Measurements from ENCODE around the gene PARP12.
A peak's percentile ranks its signal among the peaks of the same experiment; 100 is the strongest.
"Not testable (repeated sequence)": the region's sequence is repeated elsewhere in the genome, so short reads cannot be mapped to it uniquely, and the experiment has no call there.

PARP12 gene

GRCh38 chr7:140062528-140063299 lies at the start of gene PARP12:
Gene PARP12 (minus strand): TSS chr7:140062951. CDS start chr7:140062847, 104 bp downstream.
- peak; percentile 20 for DNase-seq

- not testable (repeated sequence) for DNase-seq
These were observed 46.0 kb upstream of the PARP12 start for GRCh38 chr7:140108777-140109176.

- DNase-seq: no peak
These were observed 33.7 kb upstream of the PARP12 start for GRCh38 chr7:140096459-140096858.

GRCh38 chr7:140093375-140093774 lies 30.6 kb upstream of the PARP12 start:
- DNase-seq: no peak

- DNase-seq: no peak
These were observed 22.7 kb upstream of the PARP12 start for GRCh38 chr7:140085447-140085846.

- no peak for DNase-seq
These were observed 22.2 kb upstream of the PARP12 start for GRCh38 chr7:140084972-140085371.

GRCh38 chr7:140084142-140084655 lies 21.4 kb upstream of the PARP12 start:
- DNase-seq: no peak

GRCh38 chr7:140082770-140083169 lies 20.0 kb upstream of the PARP12 start:
- no peak for DNase-seq

- no peak for DNase-seq
These were observed 19.1 kb upstream of the PARP12 start for GRCh38 chr7:140081774-140082425.

- DNase-seq: no peak
These were observed 18.2 kb upstream of the PARP12 start for GRCh38 chr7:140080919-140081318.

GRCh38 chr7:140079121-140079536 lies 16.4 kb upstream of the PARP12 start:
- DNase-seq: peak; percentile 24

- no peak for DNase-seq
These were observed 15.6 kb upstream of the PARP12 start for GRCh38 chr7:140078392-140078791.

- DNase-seq: no peak
These were observed 12.0 kb upstream of the PARP12 start for GRCh38 chr7:140074780-140075179.

- no peak for DNase-seq
These were observed 7.8 kb upstream of the PARP12 start for GRCh38 chr7:140070546-140070945.

- no peak for DNase-seq
These were observed 6.7 kb upstream of the PARP12 start for GRCh38 chr7:140069298-140069949.

- DNase-seq: no peak
These were observed 5.3 kb upstream of the PARP12 start for GRCh38 chr7:140068033-140068432.

- DNase-seq: no peak
These were observed 4.3 kb upstream of the PARP12 start for GRCh38 chr7:140067052-140067451.

- no peak for DNase-seq
These were observed 628 bp downstream of the PARP12 start for GRCh38 chr7:140062118-140062527.

- DNase-seq: no peak
These were observed 1.2 kb downstream of the PARP12 start for GRCh38 chr7:140061607-140061930.

- peak; percentile 43 for DNase-seq
These were observed 1.8 kb downstream of the PARP12 start for GRCh38 chr7:140060788-140061606.

GRCh38 chr7:140060243-140060630 lies 2.5 kb downstream of the PARP12 start:
- DNase-seq: no peak

GRCh38 chr7:140059273-140060242 lies 3.2 kb downstream of the PARP12 start:
- no peak for DNase-seq
